HepG2 (cell line): ENCODE results near the gene LIME1. TPM values are rescaled to one million over a fixed set of nuclear protein-coding genes. Genes with fewer than 3 reads are reported as not detected.

Experiments
- AGO1 ChIP-seq: fragments of 200-400 bp; formaldehyde crosslinking; IDR thresholded peaks from 2 replicates; pipeline ENCODE4 v1.6.1; 2017; ENCODE audit warnings: mild to moderate bottlenecking, low read depth, low read length, moderate library complexity; ENCODE audit not compliant: poor library complexity, severe bottlenecking
- JUND ChIP-seq: sonication (generic); formaldehyde crosslinking; IDR thresholded peaks from 2 replicates; pipeline ENCODE4 v1.8.0; 2022; ENCODE audit warnings: mild to moderate bottlenecking, missing genetic modification reagents
- KAT7 ChIP-seq: IDR thresholded peaks from 2 replicates; pipeline ENCODE4 v1.6.1; 2018; ENCODE audit warnings: borderline replicate concordance, missing compliant biosample characterization
- KLF13 ChIP-seq: sonication (generic); formaldehyde crosslinking; IDR thresholded peaks from 2 replicates; pipeline ENCODE4 v1.4.0; 2020; ENCODE audit warnings: mild to moderate bottlenecking, missing genetic modification reagents
- MAX ChIP-seq: IDR thresholded peaks from 2 replicates; pipeline ENCODE4 v1.6.1; 2012; ENCODE audit warnings: inconsistent platforms
- NFE2 ChIP-seq: sonication (generic); formaldehyde crosslinking; IDR thresholded peaks from 2 replicates; pipeline ENCODE4 v1.4.0; 2020; ENCODE audit warnings: missing genetic modification reagents
- PPARG ChIP-seq: conservative IDR thresholded peaks from 2 replicates; pipeline ENCODE4 v1.6.1; 2016; ENCODE audit warnings: missing biosample characterization, missing genetic modification reagents
- REL ChIP-seq: sonication (generic); formaldehyde crosslinking; conservative IDR thresholded peaks from 2 replicates; pipeline ENCODE4 v1.8.0; 2022; ENCODE audit warnings: mild to moderate bottlenecking, missing genetic modification reagents, moderate library complexity
- SMYD3 ChIP-seq: sonication (generic); formaldehyde crosslinking; IDR thresholded peaks from 2 replicates; pipeline ENCODE4 v1.8.1; 2023; ENCODE audit warnings: mild to moderate bottlenecking, missing genetic modification reagents
- SP140L ChIP-seq: sonication (generic); formaldehyde crosslinking; IDR thresholded peaks from 2 replicates; pipeline ENCODE4 v1.4.0; 2020; ENCODE audit warnings: missing genetic modification reagents, borderline replicate concordance
- THYN1 ChIP-seq: sonication (generic); formaldehyde crosslinking; IDR thresholded peaks from 2 replicates; pipeline ENCODE4 v1.8.1; 2023; ENCODE audit warnings: low read depth, mild to moderate bottlenecking, moderate library complexity, missing genetic modification reagents, borderline replicate concordance
- ZBTB8A ChIP-seq: sonication (generic); formaldehyde crosslinking; IDR thresholded peaks from 2 replicates; pipeline ENCODE4 v1.4.0; 2020; ENCODE audit warnings: mild to moderate bottlenecking, low read depth, missing genetic modification reagents, borderline replicate concordance
- ZNF17 ChIP-seq: sonication (generic); formaldehyde crosslinking; IDR thresholded peaks from 2 replicates; pipeline ENCODE4 v1.5.0; 2020; ENCODE audit warnings: mild to moderate bottlenecking, missing genetic modification reagents
- ZNF3 ChIP-seq: IDR thresholded peaks from 2 replicates; pipeline ENCODE4 v1.7.0; 2017; ENCODE audit warnings: inconsistent platforms
- ZNF414 ChIP-seq: sonication (generic); formaldehyde crosslinking; IDR thresholded peaks from 2 replicates; pipeline ENCODE4 v1.5.0; 2020; ENCODE audit warnings: missing genetic modification reagents
- ZNF530 ChIP-seq: sonication (generic); formaldehyde crosslinking; IDR thresholded peaks from 2 replicates; pipeline ENCODE4 v1.5.0; 2020; ENCODE audit warnings: low read depth, mild to moderate bottlenecking, missing genetic modification reagents
- ZNF652 ChIP-seq: IDR thresholded peaks from 2 replicates; pipeline ENCODE4 v1.6.1; 2016; ENCODE audit warnings: low read depth, borderline replicate concordance
- ZSCAN21 ChIP-seq: sonication (generic); formaldehyde crosslinking; IDR thresholded peaks from 2 replicates; pipeline ENCODE4 v1.8.0; 2022; ENCODE audit warnings: mild to moderate bottlenecking, missing genetic modification reagents, moderate library complexity, borderline replicate concordance
- polyA plus RNA-seq, 8 experiments: library from polyadenylated mRNA; depleted of rRNA in 3 of 8; stranded (reverse) in 7 of 8; unstranded in 1 of 8; fragments of >200 nt; fragmentation: Illumina TruSeq in 4 of 8; extraction: Trizol in 4 of 8; gene quantifications; 2 replicates each; pipeline versions ENCODE4 v1.2.1 to v1.2.3, GENCODE V29; 2011 to 2016; ENCODE audit warnings: low read depth in 4 of 8, missing spikeins in 1 of 8, mixed read lengths in 1 of 8; ENCODE audit not compliant: insufficient read depth in 1 of 8
- total RNA-seq, 5 experiments: library from RNA; depleted of rRNA; stranded (reverse); fragments of >200 nt; fragmentation: Illumina TruSeq; extraction: Trizol; gene quantifications; 2 replicates each; pipeline ENCODE4 v1.2.3, GENCODE V29; 2016; ENCODE audit warnings: low read depth in 1 of 5
- TF ChIP-seq, protein P1 (sequence below): sonication (generic); formaldehyde crosslinking; IDR thresholded peaks from 2 replicates; pipeline ENCODE4 v1.4.0; 2020; ENCODE audit warnings: mild to moderate bottlenecking, missing genetic modification reagents
- TF ChIP-seq, protein P2 (sequence below): sonication (generic); formaldehyde crosslinking; IDR thresholded peaks from 2 replicates; pipeline ENCODE4 v1.4.0; 2020; ENCODE audit warnings: mild to moderate bottlenecking, missing genetic modification reagents
- TF ChIP-seq, protein P3 (sequence below): conservative IDR thresholded peaks from 2 replicates; pipeline ENCODE4 v1.6.1; 2018; ENCODE audit warnings: missing genetic modification reagents
- TF ChIP-seq, protein P4 (sequence below): sonication (generic); formaldehyde crosslinking; IDR thresholded peaks from 2 replicates; pipeline ENCODE4 v1.4.0; 2020; ENCODE audit warnings: missing genetic modification reagents, borderline replicate concordance

LIME1 gene
- total and polyA plus RNA-seq, 2 of the 13 experiments (the other 11 are each of a cell fraction or from before 2014, with no cell fraction given): 13.0 to 61.5 TPM

- peak; percentile 60; the same call in 1 of the 2 replicates for TF ChIP-seq ZNF414 (CRISPR knock-in tag)
- no peak for TF ChIP-seq ZNF3
- TF ChIP-seq, protein P1, sequence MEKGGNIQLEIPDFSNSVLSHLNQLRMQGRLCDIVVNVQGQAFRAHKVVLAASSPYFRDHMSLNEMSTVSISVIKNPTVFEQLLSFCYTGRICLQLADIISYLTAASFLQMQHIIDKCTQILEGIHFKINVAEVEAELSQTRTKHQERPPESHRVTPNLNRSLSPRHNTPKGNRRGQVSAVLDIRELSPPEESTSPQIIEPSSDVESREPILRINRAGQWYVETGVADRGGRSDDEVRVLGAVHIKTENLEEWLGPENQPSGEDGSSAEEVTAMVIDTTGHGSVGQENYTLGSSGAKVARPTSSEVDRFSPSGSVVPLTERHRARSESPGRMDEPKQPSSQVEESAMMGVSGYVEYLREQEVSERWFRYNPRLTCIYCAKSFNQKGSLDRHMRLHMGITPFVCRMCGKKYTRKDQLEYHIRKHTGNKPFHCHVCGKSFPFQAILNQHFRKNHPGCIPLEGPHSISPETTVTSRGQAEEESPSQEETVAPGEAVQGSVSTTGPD (CRISPR knock-in tag): peak; percentile 48; the same call in 1 of the 2 replicates
- no peak for TF ChIP-seq REL (CRISPR knock-in tag)
- no peak for TF ChIP-seq MAX
- TF ChIP-seq, protein P2, sequence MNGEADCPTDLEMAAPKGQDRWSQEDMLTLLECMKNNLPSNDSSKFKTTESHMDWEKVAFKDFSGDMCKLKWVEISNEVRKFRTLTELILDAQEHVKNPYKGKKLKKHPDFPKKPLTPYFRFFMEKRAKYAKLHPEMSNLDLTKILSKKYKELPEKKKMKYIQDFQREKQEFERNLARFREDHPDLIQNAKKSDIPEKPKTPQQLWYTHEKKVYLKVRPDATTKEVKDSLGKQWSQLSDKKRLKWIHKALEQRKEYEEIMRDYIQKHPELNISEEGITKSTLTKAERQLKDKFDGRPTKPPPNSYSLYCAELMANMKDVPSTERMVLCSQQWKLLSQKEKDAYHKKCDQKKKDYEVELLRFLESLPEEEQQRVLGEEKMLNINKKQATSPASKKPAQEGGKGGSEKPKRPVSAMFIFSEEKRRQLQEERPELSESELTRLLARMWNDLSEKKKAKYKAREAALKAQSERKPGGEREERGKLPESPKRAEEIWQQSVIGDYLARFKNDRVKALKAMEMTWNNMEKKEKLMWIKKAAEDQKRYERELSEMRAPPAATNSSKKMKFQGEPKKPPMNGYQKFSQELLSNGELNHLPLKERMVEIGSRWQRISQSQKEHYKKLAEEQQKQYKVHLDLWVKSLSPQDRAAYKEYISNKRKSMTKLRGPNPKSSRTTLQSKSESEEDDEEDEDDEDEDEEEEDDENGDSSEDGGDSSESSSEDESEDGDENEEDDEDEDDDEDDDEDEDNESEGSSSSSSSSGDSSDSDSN (CRISPR knock-in tag): no peak; the same call in 1 of the 2 replicates
- TF ChIP-seq ZNF17 (CRISPR knock-in tag): no peak
- TF ChIP-seq AGO1: no peak
- TF ChIP-seq, protein P3, sequence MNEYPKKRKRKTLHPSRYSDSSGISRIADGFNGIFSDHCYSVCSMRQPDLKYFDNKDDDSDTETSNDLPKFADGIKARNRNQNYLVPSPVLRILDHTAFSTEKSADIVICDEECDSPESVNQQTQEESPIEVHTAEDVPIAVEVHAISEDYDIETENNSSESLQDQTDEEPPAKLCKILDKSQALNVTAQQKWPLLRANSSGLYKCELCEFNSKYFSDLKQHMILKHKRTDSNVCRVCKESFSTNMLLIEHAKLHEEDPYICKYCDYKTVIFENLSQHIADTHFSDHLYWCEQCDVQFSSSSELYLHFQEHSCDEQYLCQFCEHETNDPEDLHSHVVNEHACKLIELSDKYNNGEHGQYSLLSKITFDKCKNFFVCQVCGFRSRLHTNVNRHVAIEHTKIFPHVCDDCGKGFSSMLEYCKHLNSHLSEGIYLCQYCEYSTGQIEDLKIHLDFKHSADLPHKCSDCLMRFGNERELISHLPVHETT: no peak
- no peak for TF ChIP-seq JUND
- TF ChIP-seq PPARG (CRISPR knock-in tag): no peak
- TF ChIP-seq ZSCAN21 (CRISPR knock-in tag): no peak
- peak; percentile 77; the same call in 1 of the 2 replicates for TF ChIP-seq SMYD3 (CRISPR knock-in tag)
- TF ChIP-seq KLF13 (CRISPR knock-in tag): peak; percentile 2; the same call in 1 of the 2 replicates
- TF ChIP-seq, protein P4, sequence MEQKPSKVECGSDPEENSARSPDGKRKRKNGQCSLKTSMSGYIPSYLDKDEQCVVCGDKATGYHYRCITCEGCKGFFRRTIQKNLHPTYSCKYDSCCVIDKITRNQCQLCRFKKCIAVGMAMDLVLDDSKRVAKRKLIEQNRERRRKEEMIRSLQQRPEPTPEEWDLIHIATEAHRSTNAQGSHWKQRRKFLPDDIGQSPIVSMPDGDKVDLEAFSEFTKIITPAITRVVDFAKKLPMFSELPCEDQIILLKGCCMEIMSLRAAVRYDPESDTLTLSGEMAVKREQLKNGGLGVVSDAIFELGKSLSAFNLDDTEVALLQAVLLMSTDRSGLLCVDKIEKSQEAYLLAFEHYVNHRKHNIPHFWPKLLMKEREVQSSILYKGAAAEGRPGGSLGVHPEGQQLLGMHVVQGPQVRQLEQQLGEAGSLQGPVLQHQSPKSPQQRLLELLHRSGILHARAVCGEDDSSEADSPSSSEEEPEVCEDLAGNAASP (CRISPR knock-in tag): no peak
- no peak for TF ChIP-seq ZBTB8A (CRISPR knock-in tag)
- no peak for TF ChIP-seq SP140L (CRISPR knock-in tag)
- TF ChIP-seq ZNF652 (CRISPR knock-in tag): no peak
- TF ChIP-seq ZNF530 (CRISPR knock-in tag): no peak
- no peak for TF ChIP-seq THYN1 (CRISPR knock-in tag)
- TF ChIP-seq NFE2 (CRISPR knock-in tag): no peak
- TF ChIP-seq KAT7 (CRISPR knock-in tag): 0 out of 2 replicates have a peak, but pooled peaks have one; percentile 3
These were observed 2.2 kb downstream of the LIME1 start (continued) for GRCh38 chr20:63738687-63739129.
